ENCODE results near the gene MYO1D.

The MYO1D gene

DNA sequence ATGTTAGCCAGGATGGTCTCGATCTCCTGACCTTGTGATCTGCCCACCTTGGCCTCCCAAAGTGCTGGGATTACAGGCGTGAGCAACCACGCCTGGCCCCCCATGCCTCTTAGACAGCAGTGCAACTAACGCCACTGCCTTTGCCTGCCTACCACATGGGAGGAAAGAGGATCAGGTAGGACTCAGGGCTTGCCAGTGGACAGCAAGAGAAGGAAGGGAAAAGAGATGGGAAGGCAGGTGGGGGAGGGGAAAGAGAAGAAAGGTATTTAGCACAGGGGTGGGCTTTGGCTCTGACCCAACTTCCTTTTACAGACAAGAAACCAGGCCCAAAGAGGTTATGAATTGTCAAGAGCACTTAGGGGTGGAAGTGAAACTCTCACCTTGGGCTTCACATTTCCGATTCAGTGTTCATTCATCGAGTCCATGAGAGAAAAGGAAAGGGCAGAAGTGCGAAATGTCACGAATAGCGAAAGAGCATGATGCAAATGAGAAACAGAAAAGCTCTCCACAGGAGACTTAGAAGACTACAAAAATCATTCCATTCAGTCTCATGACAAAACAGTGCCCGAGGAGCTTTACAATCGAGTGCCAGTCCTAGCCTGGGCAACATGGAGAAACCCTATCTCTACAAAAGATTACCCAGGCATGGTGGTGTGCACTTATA is 353.8 kb downstream of the MYO1D start:
- peak overlapping the region; percentile 98 for H3K4me2 ChIP-seq (ENCODE audit: low read length)
- H3K4me3 ChIP-seq (ENCODE audit: low read length), result peak overlapping the region; percentile 73
- TF ChIP-seq EZH2phosphoT487 (IDR thresholded peaks at IDR 0.05; ENCODE audit: low read depth), result peak; percentile 93
- TF ChIP-seq, protein P1, sequence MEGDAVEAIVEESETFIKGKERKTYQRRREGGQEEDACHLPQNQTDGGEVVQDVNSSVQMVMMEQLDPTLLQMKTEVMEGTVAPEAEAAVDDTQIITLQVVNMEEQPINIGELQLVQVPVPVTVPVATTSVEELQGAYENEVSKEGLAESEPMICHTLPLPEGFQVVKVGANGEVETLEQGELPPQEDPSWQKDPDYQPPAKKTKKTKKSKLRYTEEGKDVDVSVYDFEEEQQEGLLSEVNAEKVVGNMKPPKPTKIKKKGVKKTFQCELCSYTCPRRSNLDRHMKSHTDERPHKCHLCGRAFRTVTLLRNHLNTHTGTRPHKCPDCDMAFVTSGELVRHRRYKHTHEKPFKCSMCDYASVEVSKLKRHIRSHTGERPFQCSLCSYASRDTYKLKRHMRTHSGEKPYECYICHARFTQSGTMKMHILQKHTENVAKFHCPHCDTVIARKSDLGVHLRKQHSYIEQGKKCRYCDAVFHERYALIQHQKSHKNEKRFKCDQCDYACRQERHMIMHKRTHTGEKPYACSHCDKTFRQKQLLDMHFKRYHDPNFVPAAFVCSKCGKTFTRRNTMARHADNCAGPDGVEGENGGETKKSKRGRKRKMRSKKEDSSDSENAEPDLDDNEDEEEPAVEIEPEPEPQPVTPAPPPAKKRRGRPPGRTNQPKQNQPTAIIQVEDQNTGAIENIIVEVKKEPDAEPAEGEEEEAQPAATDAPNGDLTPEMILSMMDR (IDR thresholded peaks at IDR 0.05; ENCODE audit: low read depth, low read length), result no peak
- no peaks in the 10 kb centered on the region for H3K9me3 ChIP-seq (ENCODE audit: insufficient read depth, low read length)
- H3K79me2 ChIP-seq (ENCODE audit: low read length), result no peaks in the 10 kb centered on the region
- H3K27me3 ChIP-seq (ENCODE audit: low read depth, low read length), result peaks cover 56% of the 10 kb centered on the region
- peaks cover 12% of the 10 kb centered on the region for H3K36me3 ChIP-seq (replicated peaks; ENCODE audit: low read depth, low read length)
- H3K27ac ChIP-seq (ENCODE audit: low read length), result peak overlapping the region; percentile 92
- H4K20me1 ChIP-seq (ENCODE audit: insufficient read depth, low read length), result peaks cover 48% of the 10 kb centered on the region
- H3K9ac ChIP-seq (ENCODE audit: low read length), result peak overlapping the region; percentile 60
- H2AFZ ChIP-seq (ENCODE audit: low read depth, low read length), result no peak overlapping the region
- H3K4me1 ChIP-seq (ENCODE audit: low read length), result peaks cover 61% of the 10 kb centered on the region

DNA sequence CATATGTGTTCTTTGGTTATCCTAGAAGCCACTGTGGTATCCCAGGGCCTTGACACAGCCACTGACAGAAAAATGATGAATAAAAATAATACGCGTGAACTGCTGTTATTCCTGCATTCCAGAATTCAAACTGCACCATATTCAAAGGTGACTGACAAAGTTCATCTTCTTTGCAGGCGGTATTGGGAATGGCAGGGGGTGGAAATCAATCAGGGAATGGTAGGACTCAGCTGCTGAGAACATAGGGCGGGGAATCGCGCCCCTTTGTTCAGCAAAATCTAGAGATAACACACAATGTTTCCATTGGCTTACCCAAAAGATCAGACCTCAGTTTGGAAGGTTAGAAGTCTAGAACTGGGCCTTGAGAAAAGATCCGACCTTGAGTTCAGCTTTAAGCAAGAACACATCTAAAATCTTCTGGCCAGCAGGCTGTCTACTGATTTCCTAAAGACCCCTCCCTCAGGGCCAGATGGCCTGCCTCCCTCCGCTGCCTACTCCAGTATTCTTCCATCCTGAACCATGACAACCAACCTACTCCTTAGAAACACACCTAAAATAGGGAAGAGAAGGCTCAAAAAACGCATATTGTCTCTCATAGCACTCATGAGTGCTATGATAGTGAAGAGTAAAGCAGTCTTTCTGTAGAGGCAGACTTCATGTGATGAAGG is 356.1 kb downstream of the MYO1D start:
- H3K79me2 ChIP-seq (ENCODE audit: low read length), result no peaks in the 10 kb centered on the region
- no peak overlapping the region for H2AFZ ChIP-seq (ENCODE audit: low read depth, low read length)
- H3K27me3 ChIP-seq (ENCODE audit: low read depth, low read length), result peaks cover 56% of the 10 kb centered on the region
- H3K27ac ChIP-seq (ENCODE audit: low read length), result no peak overlapping the region
- no peak overlapping the region for H3K9ac ChIP-seq (ENCODE audit: low read length)
- H3K4me3 ChIP-seq (ENCODE audit: low read length), result peak overlapping the region; percentile 72
- H3K4me1 ChIP-seq (ENCODE audit: low read length), result peaks cover 83% of the 10 kb centered on the region
- TF ChIP-seq, protein P1 (IDR thresholded peaks at IDR 0.05; ENCODE audit: low read depth, low read length), result no peak
- no peak for TF ChIP-seq EZH2phosphoT487 (IDR thresholded peaks at IDR 0.05; ENCODE audit: low read depth)
- peak overlapping the region; percentile 68 for H3K4me2 ChIP-seq (ENCODE audit: low read length)
- peaks cover 8% of the 10 kb centered on the region for H3K36me3 ChIP-seq (replicated peaks; ENCODE audit: low read depth, low read length)
- H4K20me1 ChIP-seq (ENCODE audit: insufficient read depth, low read length), result peaks cover 63% of the 10 kb centered on the region
- H3K9me3 ChIP-seq (ENCODE audit: insufficient read depth, low read length), result no peaks in the 10 kb centered on the region

DNA sequence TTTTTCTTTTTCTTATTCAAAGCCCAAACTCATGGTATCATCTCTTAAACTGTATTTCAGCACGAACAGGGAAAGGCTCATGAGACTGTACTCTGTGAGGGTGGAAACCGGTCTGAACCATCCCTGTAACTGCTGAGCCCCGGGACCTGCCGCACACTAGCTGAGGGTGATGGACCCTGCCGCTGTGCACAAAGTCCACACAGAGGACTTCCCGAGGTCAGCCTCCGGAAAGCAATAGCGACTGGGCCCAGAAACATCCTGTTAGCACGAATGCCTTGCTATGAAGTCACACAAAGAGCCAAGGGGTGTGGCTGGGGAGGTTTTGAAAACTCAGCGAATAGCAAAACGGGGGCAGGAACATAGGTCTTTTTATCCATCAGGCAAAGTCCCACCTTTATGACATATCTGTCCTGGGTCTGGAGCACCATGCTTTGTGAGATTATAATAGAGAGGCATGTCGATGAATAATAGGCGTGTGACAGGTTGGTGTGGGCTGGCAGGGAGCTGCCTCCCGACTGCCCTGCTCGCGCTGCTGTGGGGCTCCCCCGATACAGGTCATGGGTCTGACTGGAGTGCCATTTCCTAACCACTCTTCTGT is 356.7 kb downstream of the MYO1D start:
- Histone ChIP-seq H3K27ac (ENCODE audit: low read length) (no peak overlapping the region; the same call in 1 of the 2 replicates), H3K27me3 (ENCODE audit: low read depth, low read length) (peaks cover 49% of the 10 kb centered on the region), H3K4me2 (ENCODE audit: low read length) (peak overlapping the region; percentile 68), H3K4me3 (ENCODE audit: low read length) (peak overlapping the region; percentile 72), H4K20me1 (ENCODE audit: insufficient read depth, low read length) (peaks cover 64% of the 10 kb centered on the region), H3K36me3 (replicated peaks; ENCODE audit: low read depth, low read length) (peaks cover 8% of the 10 kb centered on the region), H3K9me3 (ENCODE audit: insufficient read depth, low read length) (no peaks in the 10 kb centered on the region), H2AFZ (ENCODE audit: low read depth, low read length) (no peak overlapping the region), H3K79me2 (ENCODE audit: low read length) (no peaks in the 10 kb centered on the region), H3K4me1 (ENCODE audit: low read length) (peaks cover 86% of the 10 kb centered on the region), H3K9ac (ENCODE audit: low read length) (peak overlapping the region; percentile 27; the same call in 1 of the 2 replicates)
- TF ChIP-seq EZH2phosphoT487 (IDR thresholded peaks at IDR 0.05; ENCODE audit: low read depth), result no peak
- TF ChIP-seq, protein P1 (IDR thresholded peaks at IDR 0.05; ENCODE audit: low read depth, low read length), result no peak

Data from OCI-LY3 (cell line).